Thyroid gland (tissue), 4 donors: ENCODE results near the gene IQSEC2. TPM values are rescaled to one million over a fixed set of nuclear protein-coding genes. Genes with fewer than 3 reads are reported as not detected.

Source experiments
- DNase-seq, 2 donors: peaks; one replicate each; pipeline ENCODE4 v3.0.0-alpha.2; 2019
- H3K27ac ChIP-seq, 3 donors: fragments of 200-600 bp; sonication (generic); 1 replicate in 2 of 3; 2 replicates in 1 of 3; pipeline ENCODE4 v1.5.1; 2016 to 2019; ENCODE audit warnings: mild to moderate bottlenecking in 1 of 3, moderate library complexity in 1 of 3
- H3K27me3 ChIP-seq: fragments of 200-600 bp; sonication (generic); one replicate; pipeline ENCODE4 v1.5.1; 2019
- H3K36me3 ChIP-seq, 2 donors: fragments of 200-600 bp; sonication (generic); one replicate each; pipeline ENCODE4 v1.5.1; 2016 to 2019
- H3K4me1 ChIP-seq, 2 donors: fragments of 200-600 bp; sonication (generic); one replicate each; pipeline ENCODE4 v1.5.1; 2017 to 2019
- H3K4me3 ChIP-seq, 3 donors: fragments of 200-600 bp; sonication (generic); replicated peaks in 1 of 3; 1 replicate in 2 of 3; 2 replicates in 1 of 3; pipeline ENCODE4 v1.5.1; 2016; ENCODE audit warnings: mild to moderate bottlenecking in 1 of 3
- H3K9me3 ChIP-seq: fragments of 200-600 bp; sonication (generic); one replicate; pipeline ENCODE4 v1.5.1; 2017
- CTCF ChIP-seq, 6 experiments: fragments of 200-600 bp in 3 of 6; fragments of 450-650 bp in 3 of 6; sonication (generic) in 3 of 6; IDR thresholded peaks; one replicate each; pipeline ENCODE4 v1.5.1; 2016 to 2019; ENCODE audit warnings: antibody characterized with exemption in 6 of 6, mild to moderate bottlenecking in 2 of 6, inconsistent platforms in 1 of 6, moderate library complexity in 1 of 6
- POLR2A ChIP-seq, 2 donors: fragments of 450-650 bp; IDR thresholded peaks; one replicate each; pipeline ENCODE4 v1.6.1; 2017; ENCODE audit warnings: antibody characterized with exemption in 2 of 2, mild to moderate bottlenecking in 2 of 2, moderate library complexity in 1 of 2
- WGBS, 2 donors: methylation state at CpG; one replicate each; pipeline ENCODE4 v1.1.5; 2017; 5-methylcytosine and 5-hydroxymethylcytosine counted together
- intact Hi-C: fragments of 100-400 bp; cut with DNase I; formaldehyde crosslinking; loops from one replicate; pipeline ENCODE4 v1.15.1; 2023
- total RNA-seq, 4 donors: library from RNA; depleted of rRNA; stranded (reverse); fragments of >200 nt; gene quantifications; one replicate each; pipeline ENCODE4 v1.2.3, GENCODE V29; 2016

IQSEC2 gene
- total RNA-seq, 4 donors from 2014 or later = 14.1 to 23.7 (median 17.2) TPM

DNA sequence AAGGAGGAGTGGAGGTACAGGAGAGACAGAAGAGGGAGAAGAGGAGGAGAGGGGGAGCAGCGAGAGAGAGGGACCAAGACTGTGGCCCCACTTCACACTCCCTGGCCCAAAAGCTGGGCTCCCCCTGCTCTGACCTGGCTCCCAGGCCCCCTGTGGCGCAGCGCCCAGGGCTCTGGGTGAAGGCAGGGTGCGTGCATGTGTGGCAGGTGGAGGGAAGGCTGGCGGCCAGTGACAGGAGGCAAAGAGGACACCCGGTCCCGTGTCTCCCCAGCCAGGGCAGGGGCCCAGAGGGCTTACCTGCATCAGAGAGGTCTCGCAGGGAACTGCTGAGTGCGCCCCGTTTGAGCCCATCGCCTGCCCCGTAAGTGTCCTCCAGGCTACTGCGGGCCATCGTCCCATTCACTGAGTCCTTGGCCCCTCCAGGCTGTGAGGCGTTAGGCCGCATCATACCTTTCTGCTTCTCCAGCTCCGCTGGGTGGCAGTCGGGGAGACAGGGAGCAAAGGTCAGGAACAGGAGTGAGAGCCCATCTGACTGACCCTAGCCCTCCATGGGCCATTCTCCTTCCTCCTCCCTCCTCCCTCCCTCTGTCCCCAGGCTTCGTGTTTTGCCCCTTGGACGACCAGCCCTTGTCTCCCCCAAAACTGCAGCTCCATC lies 45.2 kb downstream of the IQSEC2 start:
- DNase-seq = no peak
- Histone ChIP-seq H3K27me3 (no peaks in the 10 kb centered on the region), H3K9me3 (no peaks in the 10 kb centered on the region), H3K4me3 (no peak overlapping the region), H3K27ac (no peak overlapping the region), H3K4me1 (no peaks in the 10 kb centered on the region), H3K36me3 (no peaks in the 10 kb centered on the region)
- intact Hi-C loops = no loop called here
- no peak for TF ChIP-seq POLR2A (IDR thresholded peaks at IDR 0.05)
- TF ChIP-seq CTCF (IDR thresholded peaks at IDR 0.05) = no peak
- 95 to 97% methylated on average over 9 to 13 of the region's 20 CpGs for WGBS, 2 donors

GRCh38 chrX:53235566-53235965 lies 45.8 kb downstream of the IQSEC2 start:
- Histone ChIP-seq H3K27me3 (no peaks in the 10 kb centered on the region), H3K36me3 (no peaks in the 10 kb centered on the region), H3K27ac (no peak overlapping the region), H3K4me3 (no peak overlapping the region), H3K9me3 (no peaks in the 10 kb centered on the region), H3K4me1 (no peaks in the 10 kb centered on the region)
- 81 to 83% methylated on average over 6 to 7 of the region's 12 CpGs for WGBS, 2 donors
- intact Hi-C loops = no loop called here
- DNase-seq = no peak
- TF ChIP-seq CTCF (IDR thresholded peaks at IDR 0.05) (no peak), POLR2A (IDR thresholded peaks at IDR 0.05) (no peak)

DNA sequence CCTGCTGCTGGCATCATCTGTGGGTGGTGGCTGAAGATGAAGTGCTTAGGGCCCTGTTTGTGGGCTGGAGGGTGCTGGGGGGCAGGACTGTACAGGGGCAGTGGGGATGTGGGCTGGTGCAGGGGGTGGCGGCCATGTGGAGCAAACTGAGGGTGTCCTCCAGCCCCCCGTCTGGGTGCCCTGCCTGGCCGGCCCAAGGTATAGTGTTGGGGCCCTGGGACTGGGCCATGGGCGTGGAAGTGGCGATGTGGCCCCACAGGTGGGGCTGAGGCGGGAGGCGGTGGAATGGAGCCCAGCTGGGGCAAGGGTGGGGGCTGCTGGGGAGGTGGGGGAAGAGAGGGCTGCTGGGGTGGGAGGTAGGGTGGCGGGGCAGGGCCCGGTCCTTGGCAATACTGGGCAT lies 46.9 kb downstream of the IQSEC2 start:
- Histone ChIP-seq H3K27me3 (no peaks in the 10 kb centered on the region), H3K9me3 (no peaks in the 10 kb centered on the region), H3K36me3 (no peaks in the 10 kb centered on the region), H3K4me3 (no peak overlapping the region), H3K27ac (no peak overlapping the region), H3K4me1 (no peaks in the 10 kb centered on the region)
- DNase-seq = no peak
- intact Hi-C loops = no loop called here
- TF ChIP-seq CTCF (IDR thresholded peaks at IDR 0.05) (no peak), POLR2A (IDR thresholded peaks at IDR 0.05) (no peak)
- no CpG with 5 or more reads among the region's 9 CpGs for WGBS, 2 donors

- Histone ChIP-seq H3K9me3 (no peaks in the 10 kb centered on the region), H3K36me3 (no peaks in the 10 kb centered on the region), H3K4me3 (no peak overlapping the region), H3K4me1 (no peaks in the 10 kb centered on the region), H3K27me3 (no peaks in the 10 kb centered on the region), H3K27ac (no peak overlapping the region)
- 83% methylated on average over 4 of the region's 9 CpGs; no CpG with 5 or more reads in 1 of the 2 donors for WGBS, 2 donors
- TF ChIP-seq CTCF (IDR thresholded peaks at IDR 0.05) = no peak
- TF ChIP-seq POLR2A (IDR thresholded peaks at IDR 0.05) = no peak
- no peak for DNase-seq
- intact Hi-C loops = no loop called here
Observed at GRCh38 chrX:53233536-53233935, 47.8 kb downstream of the IQSEC2 start.

DNA sequence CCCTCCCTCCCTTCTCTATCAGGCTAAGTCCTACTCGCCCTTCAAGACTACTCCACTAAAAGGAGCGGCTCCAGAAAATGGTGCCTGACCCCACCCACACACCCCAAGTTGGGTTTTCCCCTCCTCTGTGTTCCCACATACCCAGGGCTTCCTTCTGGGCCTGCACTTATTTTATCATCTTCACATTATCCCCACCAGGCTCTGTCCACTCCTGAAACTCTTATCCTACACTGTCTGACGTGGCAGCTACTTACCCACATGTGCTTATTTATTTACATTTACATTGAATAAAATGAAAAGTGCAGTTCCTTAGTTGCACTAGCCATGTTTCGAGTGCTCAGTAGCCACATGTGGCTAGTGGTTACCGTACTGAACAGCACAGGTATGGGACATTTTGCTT lies 51.3 kb downstream of the IQSEC2 start:
- no peak for DNase-seq
- Histone ChIP-seq H3K36me3 (no peaks in the 10 kb centered on the region), H3K4me3 (no peak overlapping the region), H3K4me1 (peaks cover 0 to 5% of the 10 kb centered on the region in 2 donors), H3K27ac (no peak overlapping the region), H3K9me3 (no peaks in the 10 kb centered on the region), H3K27me3 (no peaks in the 10 kb centered on the region)
- 85 to 86% methylated on average over 5 of the region's 5 CpGs for WGBS, 2 donors
- intact Hi-C loops = no loop called here
- TF ChIP-seq POLR2A (IDR thresholded peaks at IDR 0.05) = no peak
- TF ChIP-seq CTCF (IDR thresholded peaks at IDR 0.05) = no peak
